Neuronal stem cell (in vitro differentiated cells): ENCODE results near the gene PRDM11.

Experiments
- DNase-seq: peaks from one replicate; pipeline ENCODE4 v3.0.0-alpha.2; 2013; ENCODE audit warnings: low spot score
- H2AFZ ChIP-seq: one replicate; pipeline ENCODE4 v1.6.1; 2013; ENCODE audit warnings: mild to moderate bottlenecking, low read length, inconsistent platforms
- H2AK5ac ChIP-seq: 2 replicates; pipeline ENCODE4 v1.6.1; 2013; ENCODE audit warnings: low read depth, mild to moderate bottlenecking, inconsistent platforms, low read length, moderate library complexity, mixed read lengths
- H2BK120ac ChIP-seq: 2 replicates; pipeline ENCODE4 v1.6.1; 2013; ENCODE audit warnings: low read depth, mild to moderate bottlenecking, inconsistent platforms, low read length, moderate library complexity, mixed read lengths
- H2BK12ac ChIP-seq: one replicate; pipeline ENCODE4 v1.6.1; 2013; ENCODE audit warnings: low read length, inconsistent platforms
- H2BK15ac ChIP-seq: 2 replicates; pipeline ENCODE4 v1.6.1; 2013; ENCODE audit warnings: mild to moderate bottlenecking, low read length, inconsistent platforms, mixed read lengths
- H2BK5ac ChIP-seq: one replicate; pipeline ENCODE4 v1.6.1; 2013; ENCODE audit warnings: inconsistent platforms, mild to moderate bottlenecking, low read length, moderate library complexity
- H3K14ac ChIP-seq: one replicate; pipeline ENCODE4 v1.6.1; 2013; ENCODE audit warnings: low read length, inconsistent platforms
- H3K18ac ChIP-seq: 2 replicates; pipeline ENCODE4 v1.6.1; 2013; ENCODE audit warnings: low read length, inconsistent platforms
- H3K23ac ChIP-seq: 2 replicates; pipeline ENCODE4 v1.6.1; 2013; ENCODE audit warnings: low read depth, mild to moderate bottlenecking, mixed read lengths, low read length, inconsistent platforms; ENCODE audit not compliant: poor library complexity
- H3K27ac ChIP-seq: replicated peaks from 3 replicates; pipeline ENCODE4 v1.5.1; 2013; ENCODE audit warnings: low read length, inconsistent platforms
- H3K27me3 ChIP-seq, 3 experiments: 2 replicates each; pipeline ENCODE4 v1.6.1; 2013; ENCODE audit warnings: low read length in 3 of 3, mild to moderate bottlenecking in 2 of 3, inconsistent platforms in 1 of 3, low read depth in 1 of 3, mixed read lengths in 1 of 3, moderate library complexity in 1 of 3; ENCODE audit not compliant: control insufficient read depth in 3 of 3, insufficient read depth in 3 of 3
- H3K36me3 ChIP-seq, 2 donors: replicated peaks in 1 of 2; 2 replicates each; pipeline ENCODE4 v1.6.1; 2013; ENCODE audit warnings: low read length in 2 of 2; ENCODE audit not compliant: control insufficient read depth in 2 of 2, insufficient read depth in 2 of 2
- H3K4ac ChIP-seq: 2 replicates; pipeline ENCODE4 v1.6.1; 2013; ENCODE audit warnings: inconsistent platforms, mild to moderate bottlenecking, low read length, moderate library complexity
- H3K4me1 ChIP-seq, 2 donors: 1 replicate in 1 of 2; 2 replicates in 1 of 2; pipeline ENCODE4 v1.6.1; 2013; ENCODE audit warnings: low read length in 2 of 2, low read depth in 1 of 2; ENCODE audit not compliant: control insufficient read depth in 2 of 2, insufficient read depth in 1 of 2
- H3K4me2 ChIP-seq: one replicate; pipeline ENCODE4 v1.6.1; 2013; ENCODE audit warnings: mild to moderate bottlenecking, low read length, inconsistent platforms; ENCODE audit not compliant: insufficient read depth, poor library complexity, severe bottlenecking
- H3K4me3 ChIP-seq, 2 donors: 2 replicates each; pipeline ENCODE4 v1.5.1; 2013; ENCODE audit warnings: low read length in 2 of 2, mild to moderate bottlenecking in 2 of 2, inconsistent platforms in 1 of 2, moderate library complexity in 1 of 2
- H3K79me1 ChIP-seq: one replicate; pipeline ENCODE4 v1.6.1; 2013; ENCODE audit warnings: low read depth, mild to moderate bottlenecking, inconsistent platforms, low read length, moderate library complexity
- H3K9ac ChIP-seq: one replicate; pipeline ENCODE4 v1.6.1; 2013; ENCODE audit warnings: mild to moderate bottlenecking, low read depth, low read length, inconsistent platforms; ENCODE audit not compliant: poor library complexity
- H3K9me3 ChIP-seq, 2 donors: replicated peaks in 1 of 2; 2 replicates each; pipeline versions ENCODE3 to v1.6.1; 2013; ENCODE audit warnings: low read length in 2 of 2, mild to moderate bottlenecking in 2 of 2, inconsistent platforms in 1 of 2, low read depth in 1 of 2, mixed read lengths in 1 of 2, moderate library complexity in 1 of 2; ENCODE audit not compliant: control insufficient read depth in 2 of 2, insufficient read depth in 1 of 2
- H4K8ac ChIP-seq: one replicate; pipeline ENCODE4 v1.6.1; 2013; ENCODE audit warnings: low read depth, mild to moderate bottlenecking, inconsistent platforms, low read length, moderate library complexity
- H4K91ac ChIP-seq: one replicate; pipeline ENCODE4 v1.6.1; 2013; ENCODE audit warnings: low read length, low read depth, mild to moderate bottlenecking, inconsistent platforms; ENCODE audit not compliant: poor library complexity
- WGBS, 2 donors: extraction: QIAGEN DNeasy Blood & Tissue Kit; methylation state at CpG; one replicate each; pipeline ENCODE4 v1.1.7; 2013; ENCODE audit warnings: missing lambda C conversion rate in 2 of 2, mixed read lengths in 1 of 2; ENCODE audit not compliant: insufficient read length in 2 of 2, insufficient replicate concordance in 1 of 2; ENCODE audit errors: extremely low coverage in 2 of 2; 5-methylcytosine and 5-hydroxymethylcytosine counted together

PRDM11 gene

GRCh38 chr11:45155627-45156180 is 9.3 kb downstream of the PRDM11 start:
- Histone ChIP-seq H2BK120ac (no peak overlapping the region), H4K8ac (no peak overlapping the region), H3K14ac (no peak overlapping the region), H3K4me3 (no peak overlapping the region), H2AK5ac (no peak overlapping the region), H3K18ac (peak overlapping the region; percentile 32), H3K4me1 (peaks cover 9 to 12% of the 10 kb centered on the region in 2 donors), H2BK5ac (no peak overlapping the region), H4K91ac (no peak overlapping the region), H3K4me2 (no peak overlapping the region), H2BK12ac (no peak overlapping the region), H3K9ac (no peak overlapping the region), H2BK15ac (no peak overlapping the region), H3K9me3 (no peaks in the 10 kb centered on the region), H3K4ac (no peak overlapping the region), H3K36me3 (no peaks in the 10 kb centered on the region), H3K27me3 (no peaks in the 10 kb centered on the region), H2AFZ (no peak overlapping the region), H3K27ac (no peak overlapping the region), H3K23ac (no peak overlapping the region), H3K79me1 (peaks cover 10% of the 10 kb centered on the region)
- no CpG with 5 or more reads among the region's 4 CpGs for WGBS, 2 donors
- no peak for DNase-seq

- H3K27ac ChIP-seq, result no peak overlapping the region
- no peaks in the 10 kb centered on the region for H3K27me3 ChIP-seq
- peaks cover 10% of the 10 kb centered on the region for H3K79me1 ChIP-seq
- peaks cover 9 to 13% of the 10 kb centered on the region in 2 donors for H3K4me1 ChIP-seq
- no peak overlapping the region for H2BK5ac ChIP-seq
- no peak overlapping the region for H3K4me2 ChIP-seq
- H3K9me3 ChIP-seq, result no peaks in the 10 kb centered on the region
- H3K18ac ChIP-seq, result no peak overlapping the region
- H2BK120ac ChIP-seq, result no peak overlapping the region
- H4K91ac ChIP-seq, result no peak overlapping the region
- H3K23ac ChIP-seq, result no peak overlapping the region
- no peak overlapping the region for H2BK12ac ChIP-seq
- H2AFZ ChIP-seq, result no peak overlapping the region
- no peak overlapping the region for H3K14ac ChIP-seq
- no CpG with 5 or more reads among the region's 6 CpGs for WGBS, 2 donors
- H4K8ac ChIP-seq, result no peak overlapping the region
- DNase-seq, result no peak
- no peak overlapping the region for H2AK5ac ChIP-seq
- no peak overlapping the region for H3K9ac ChIP-seq
- no peaks in the 10 kb centered on the region for H3K36me3 ChIP-seq
- H2BK15ac ChIP-seq, result no peak overlapping the region
- H3K4ac ChIP-seq, result no peak overlapping the region
- H3K4me3 ChIP-seq, result no peak overlapping the region
These were observed 9.8 kb downstream of the PRDM11 start for GRCh38 chr11:45156201-45156600.

- Histone ChIP-seq H3K4me1 (peaks cover 9 to 13% of the 10 kb centered on the region in 2 donors), H3K4me3 (no peak overlapping the region), H3K23ac (no peak overlapping the region), H3K27me3 (no peaks in the 10 kb centered on the region), H4K8ac (no peak overlapping the region), H2AK5ac (peak overlapping the region; percentile 67), H3K27ac (no peak overlapping the region), H2BK120ac (no peak overlapping the region), H2BK5ac (no peak overlapping the region), H3K9ac (no peak overlapping the region), H2BK12ac (no peak overlapping the region), H4K91ac (no peak overlapping the region), H3K18ac (peak overlapping the region; percentile 68), H2BK15ac (no peak overlapping the region), H3K14ac (no peak overlapping the region), H3K79me1 (peaks cover 8% of the 10 kb centered on the region), H3K36me3 (no peaks in the 10 kb centered on the region), H2AFZ (no peak overlapping the region), H3K4me2 (no peak overlapping the region), H3K9me3 (no peaks in the 10 kb centered on the region), H3K4ac (no peak overlapping the region)
- DNase-seq, result no peak
- WGBS, 2 donors, result no CpG with 5 or more reads among the region's 9 CpGs
These were observed 10.3 kb downstream of the PRDM11 start for GRCh38 chr11:45156741-45157140.

GRCh38 chr11:45157247-45158209 is 11.1 kb downstream of the PRDM11 start:
- H3K4me1 ChIP-seq, result peaks cover 9 to 13% of the 10 kb centered on the region in 2 donors
- H3K14ac ChIP-seq, result no peak overlapping the region
- H2AK5ac ChIP-seq, result no peak overlapping the region
- peak overlapping the region; percentile 83 for H4K8ac ChIP-seq
- H3K9ac ChIP-seq, result peak overlapping the region; percentile 26
- no peak for DNase-seq
- peaks cover 11% of the 10 kb centered on the region for H3K79me1 ChIP-seq
- H3K36me3 ChIP-seq, result no peaks in the 10 kb centered on the region
- no peak overlapping the region for H3K4me2 ChIP-seq
- H2BK15ac ChIP-seq, result no peak overlapping the region
- no peak overlapping the region for H3K27ac ChIP-seq
- peak overlapping the region; percentile 2 for H3K23ac ChIP-seq
- no peaks in the 10 kb centered on the region for H3K27me3 ChIP-seq
- no peak overlapping the region for H2BK120ac ChIP-seq
- H3K9me3 ChIP-seq, result no peaks in the 10 kb centered on the region
- no CpG with 5 or more reads among the region's 20 CpGs for WGBS, 2 donors
- no peak overlapping the region for H4K91ac ChIP-seq
- H3K4ac ChIP-seq, result no peak overlapping the region
- H3K18ac ChIP-seq, result peak overlapping the region; percentile 15
- no peak overlapping the region for H3K4me3 ChIP-seq
- H2BK12ac ChIP-seq, result no peak overlapping the region
- H2BK5ac ChIP-seq, result peak overlapping the region; percentile 35
- no peak overlapping the region for H2AFZ ChIP-seq
